ENCODE data around the gene FHIP2A. TPM values are rescaled to one million over a fixed set of nuclear protein-coding genes. Genes with fewer than 3 reads are reported as not detected.
"Not testable (repeated sequence)": the region's sequence is repeated elsewhere in the genome, so short reads cannot be mapped to it uniquely, and the experiment has no call there.

The FHIP2A gene
- polyA plus RNA-seq, 4 donors: 34.9 to 46.1 (median 36.6) TPM

- DNase-seq (ENCODE audit: low read depth in 4 of 4, low spot score in 3 of 4): no peak
These were observed 9.7 kb upstream of the FHIP2A start for GRCh38 chr10:114811862-114812261.

GRCh38 chr10:114815791-114816190, 5.8 kb upstream of the FHIP2A start:
- no peak for DNase-seq (ENCODE audit: low read depth in 4 of 4, low spot score in 3 of 4)

- no peak for DNase-seq (ENCODE audit: low read depth in 4 of 4, low spot score in 3 of 4)
These were observed 5.3 kb upstream of the FHIP2A start for GRCh38 chr10:114816308-114816707.

GRCh38 chr10:114819322-114819721, 2.3 kb upstream of the FHIP2A start:
- DNase-seq (ENCODE audit: low read depth in 4 of 4, low spot score in 3 of 4): no peak

GRCh38 chr10:114821915-114822443, 399 bp downstream of the FHIP2A start:
- peak in 3 of 4 donors; percentile 24 to 38 (median 36) for DNase-seq (ENCODE audit: low read depth in 4 of 4, low spot score in 3 of 4)

- DNase-seq (ENCODE audit: low read depth in 4 of 4, low spot score in 3 of 4): peak; percentile 31 to 44 (median 42)
These were observed 980 bp downstream of the FHIP2A start for GRCh38 chr10:114822444-114823076.

GRCh38 chr10:114823077-114823463, 1.5 kb downstream of the FHIP2A start:
- peak in 2 of 4 donors; percentile 16 for DNase-seq (ENCODE audit: low read depth in 4 of 4, low spot score in 3 of 4)

- DNase-seq (ENCODE audit: low read depth in 4 of 4, low spot score in 3 of 4): no peak
These were observed 2.8 kb downstream of the FHIP2A start for GRCh38 chr10:114824391-114824790.

GRCh38 chr10:114825513-114826253, 4.1 kb downstream of the FHIP2A start:
- DNase-seq (ENCODE audit: low read depth in 4 of 4, low spot score in 3 of 4): no peak

- DNase-seq (ENCODE audit: low read depth in 4 of 4, low spot score in 3 of 4): no peak
These were observed 7.8 kb downstream of the FHIP2A start for GRCh38 chr10:114829160-114829909.

GRCh38 chr10:114831186-114831867, 9.7 kb downstream of the FHIP2A start:
- DNase-seq (ENCODE audit: low read depth in 4 of 4, low spot score in 3 of 4): no peak

GRCh38 chr10:114837690-114838089, 16.1 kb downstream of the FHIP2A start:
- DNase-seq (ENCODE audit: low read depth in 4 of 4, low spot score in 3 of 4): no peak

GRCh38 chr10:114839901-114840300, 18.3 kb downstream of the FHIP2A start:
- no peak for DNase-seq (ENCODE audit: low read depth in 4 of 4, low spot score in 3 of 4)

- no peak for DNase-seq (ENCODE audit: low read depth in 4 of 4, low spot score in 3 of 4)
These were observed 24.6 kb downstream of the FHIP2A start for GRCh38 chr10:114845978-114846693.

GRCh38 chr10:114847517-114847916, 25.9 kb downstream of the FHIP2A start:
- not testable (repeated sequence) for DNase-seq (ENCODE audit: low read depth in 4 of 4, low spot score in 3 of 4)

- no peak for DNase-seq (ENCODE audit: low read depth in 4 of 4, low spot score in 3 of 4)
These were observed 28.1 kb downstream of the FHIP2A start for GRCh38 chr10:114849674-114850073.

- DNase-seq (ENCODE audit: low read depth in 4 of 4, low spot score in 3 of 4): no peak
These were observed 28.5 kb downstream of the FHIP2A start for GRCh38 chr10:114850126-114850525.

GRCh38 chr10:114851336-114851735, 29.8 kb downstream of the FHIP2A start:
- DNase-seq (ENCODE audit: low read depth in 4 of 4, low spot score in 3 of 4): no peak

GRCh38 chr10:114852197-114852596, 30.6 kb downstream of the FHIP2A start:
- DNase-seq (ENCODE audit: low read depth in 4 of 4, low spot score in 3 of 4): no peak

- DNase-seq (ENCODE audit: low read depth in 4 of 4, low spot score in 3 of 4): no peak
These were observed 33.3 kb downstream of the FHIP2A start for GRCh38 chr10:114854906-114855305.
